ENCODE results near the gene SORCS3.

SORCS3 gene

GRCh38 chr10:104924101-104924795, 283.2 kb downstream of the SORCS3 start:
- FAIRE-seq, result no peak

- FAIRE-seq, result no peak
Observed at GRCh38 chr10:104925232-104925851, 284.3 kb downstream of the SORCS3 start.

GRCh38 chr10:104928734-104929133, 287.6 kb downstream of the SORCS3 start:
- FAIRE-seq, result no peak

- FAIRE-seq, result no peak
Observed at GRCh38 chr10:104931612-104932134, 290.6 kb downstream of the SORCS3 start.

- FAIRE-seq, result no peak
Observed at GRCh38 chr10:104935656-104936055, 294.6 kb downstream of the SORCS3 start.

GRCh38 chr10:104937567-104937966, 296.5 kb downstream of the SORCS3 start:
- FAIRE-seq, result no peak

GRCh38 chr10:104938031-104938430, 296.9 kb downstream of the SORCS3 start:
- no peak for FAIRE-seq

GRCh38 chr10:104941662-104942061, 300.6 kb downstream of the SORCS3 start:
- FAIRE-seq, result no peak

- FAIRE-seq, result no peak
Observed at GRCh38 chr10:104947314-104947713, 306.2 kb downstream of the SORCS3 start.

- FAIRE-seq, result no peak
Observed at GRCh38 chr10:104957178-104957841, 316.2 kb downstream of the SORCS3 start.

- no peak for FAIRE-seq
Observed at GRCh38 chr10:104966563-104967297, 325.6 kb downstream of the SORCS3 start.

GRCh38 chr10:104980368-104980767, 339.3 kb downstream of the SORCS3 start:
- FAIRE-seq, result no peak

- FAIRE-seq, result no peak
Observed at GRCh38 chr10:104981995-104982394, 340.9 kb downstream of the SORCS3 start.

GRCh38 chr10:104988686-104989085, 347.6 kb downstream of the SORCS3 start:
- no peak for FAIRE-seq

GRCh38 chr10:104989880-104990279, 348.8 kb downstream of the SORCS3 start:
- no peak for FAIRE-seq

- FAIRE-seq, result no peak
Observed at GRCh38 chr10:104993085-104993484, 352.0 kb downstream of the SORCS3 start.

- FAIRE-seq, result no peak
Observed at GRCh38 chr10:105001269-105001668, 360.2 kb downstream of the SORCS3 start.

GRCh38 chr10:105010411-105011121, 369.5 kb downstream of the SORCS3 start:
- no peak for FAIRE-seq

GRCh38 chr10:105017116-105017515, 376.0 kb downstream of the SORCS3 start:
- no peak for FAIRE-seq

- no peak for FAIRE-seq
Observed at GRCh38 chr10:105017691-105018090, 376.6 kb downstream of the SORCS3 start.

GRCh38 chr10:105023211-105024111, 382.4 kb downstream of the SORCS3 start:
- FAIRE-seq, result no peak
